GM18526 (cell line): ENCODE measurements around the gene UQCC2.

ENCODE experiments used
- POLR2A ChIP-seq: IDR thresholded peaks from 3 replicates; pipeline ENCODE4 v1.6.1; 2011; ENCODE audit not compliant: insufficient read length; ENCODE audit errors: extremely low read depth

UQCC2 gene

DNA sequence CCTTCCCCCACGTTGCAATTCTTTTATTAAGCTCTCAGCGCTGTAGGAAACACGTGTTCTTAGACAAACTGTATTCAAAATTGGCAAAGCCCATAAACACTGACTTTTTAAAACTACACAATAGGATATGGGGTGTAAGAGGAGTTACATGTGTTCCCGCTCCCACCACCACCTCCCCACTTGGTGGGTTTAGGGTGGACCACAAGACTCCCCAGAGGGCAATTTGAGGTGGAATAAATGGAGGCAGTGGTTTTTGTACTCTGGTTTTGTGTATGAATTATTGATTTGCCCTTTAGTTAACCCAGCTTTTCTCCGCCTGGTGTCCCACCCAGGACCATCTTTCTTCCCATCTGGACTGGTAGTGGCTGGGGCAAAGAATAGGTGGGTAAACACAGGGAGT is 3.7 kb downstream of the UQCC2 start:
- TF ChIP-seq POLR2A: no peak

DNA sequence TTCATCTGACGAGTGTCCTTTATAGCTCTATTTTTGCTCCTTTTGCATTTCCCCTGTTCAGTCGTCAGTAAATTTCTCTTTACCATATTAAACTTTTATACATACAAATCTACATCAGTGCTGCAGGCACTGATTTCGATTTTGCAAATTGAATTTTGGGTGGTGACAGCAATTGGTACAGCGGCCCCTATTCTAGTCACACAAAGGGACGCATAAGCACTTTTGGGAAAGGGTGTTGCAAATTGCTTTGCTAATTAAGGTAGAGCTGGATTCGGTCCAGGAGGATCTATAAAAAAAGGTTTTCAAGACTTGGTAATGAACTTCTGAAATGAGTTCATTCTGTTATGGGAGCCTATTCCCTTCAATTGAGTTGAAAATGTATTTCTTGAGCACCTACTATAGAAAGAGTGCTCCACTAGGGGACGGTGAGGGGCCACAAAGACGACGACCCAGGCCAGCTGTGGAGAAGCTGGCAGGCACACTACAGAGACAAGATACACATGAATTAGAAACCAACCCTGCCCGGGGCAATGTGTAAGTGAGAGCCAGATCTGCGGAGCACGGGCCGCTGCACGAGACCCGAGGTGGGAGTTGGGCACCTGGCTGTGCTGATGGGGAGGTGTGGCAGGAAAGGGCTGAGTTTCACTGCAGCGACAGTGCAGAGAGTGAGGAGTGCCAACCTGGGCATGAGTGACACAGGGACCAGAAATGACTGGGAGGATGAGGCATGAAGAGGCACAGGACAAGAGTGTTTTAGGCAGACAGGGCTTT is 5.4 kb downstream of the UQCC2 start:
- no peak for TF ChIP-seq POLR2A

DNA sequence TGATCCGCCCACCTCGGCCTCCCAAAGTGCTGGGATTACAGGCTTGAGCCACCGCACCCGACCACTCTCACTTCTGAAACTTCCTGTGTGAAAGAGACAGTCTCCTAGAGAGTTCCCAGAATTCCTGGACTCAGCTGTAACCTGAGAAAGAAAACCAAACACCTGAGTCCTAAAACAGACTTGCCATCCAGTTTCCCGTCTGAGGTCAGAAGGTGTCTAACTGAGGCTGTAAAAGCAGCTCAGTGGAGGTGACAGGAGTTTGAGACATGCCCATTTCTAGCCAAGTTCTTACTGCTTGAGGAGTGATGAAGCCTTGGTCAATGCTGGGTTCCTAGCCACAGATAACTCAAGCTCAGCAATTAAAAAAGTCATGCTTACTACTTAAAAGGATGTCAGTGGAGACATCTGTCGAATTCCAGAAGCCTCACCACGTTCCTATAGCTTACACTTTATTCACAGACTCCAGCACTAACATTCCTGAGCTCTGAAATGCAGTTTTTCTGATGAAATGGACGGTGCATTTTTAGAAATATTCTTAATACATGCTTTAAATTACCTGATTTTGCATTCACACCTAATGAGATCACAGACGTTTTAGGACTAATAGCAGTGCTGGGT is 6.1 kb downstream of the UQCC2 start:
- no peak for TF ChIP-seq POLR2A

DNA sequence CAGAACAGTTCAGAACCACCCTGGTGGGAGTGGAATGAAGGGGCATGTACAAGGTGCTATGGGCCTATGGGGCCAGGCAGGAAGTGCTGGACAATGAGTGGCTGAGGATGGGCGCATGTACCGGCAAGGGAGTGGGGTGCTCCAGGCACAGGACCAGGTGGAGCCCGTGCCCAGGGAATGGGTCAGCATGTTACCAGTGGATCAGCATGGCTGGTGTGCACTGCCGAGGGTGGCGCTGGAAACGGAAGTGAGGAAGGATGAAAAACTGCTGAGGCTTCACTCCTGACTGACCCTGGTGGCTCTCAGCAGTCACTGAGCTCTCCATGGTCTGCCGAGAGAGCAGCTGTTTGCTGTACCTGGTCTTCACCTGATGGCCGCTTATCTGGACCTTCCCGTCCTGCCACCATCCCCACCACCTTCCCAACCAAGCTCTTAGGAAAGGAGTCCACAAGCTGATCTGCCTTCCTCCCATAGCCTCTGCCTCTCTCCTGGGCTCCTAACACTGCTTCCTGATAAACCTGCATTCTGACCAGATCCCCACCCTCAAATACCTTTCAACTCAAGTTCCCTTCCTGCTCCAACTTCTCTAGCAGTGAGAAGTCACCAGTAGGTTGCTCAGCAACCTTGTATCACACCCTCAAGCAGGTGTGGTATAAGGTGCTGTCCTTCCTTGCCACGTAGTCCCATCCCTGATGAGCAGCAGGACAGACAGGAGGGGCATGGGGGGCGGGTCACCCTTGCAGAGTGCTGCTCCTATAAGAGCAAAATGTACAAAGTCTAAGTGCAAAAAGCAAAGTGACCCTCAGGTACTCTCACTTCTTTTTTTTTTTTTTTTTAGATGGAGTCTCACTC is 7.1 kb downstream of the UQCC2 start:
- TF ChIP-seq POLR2A: no peak

DNA sequence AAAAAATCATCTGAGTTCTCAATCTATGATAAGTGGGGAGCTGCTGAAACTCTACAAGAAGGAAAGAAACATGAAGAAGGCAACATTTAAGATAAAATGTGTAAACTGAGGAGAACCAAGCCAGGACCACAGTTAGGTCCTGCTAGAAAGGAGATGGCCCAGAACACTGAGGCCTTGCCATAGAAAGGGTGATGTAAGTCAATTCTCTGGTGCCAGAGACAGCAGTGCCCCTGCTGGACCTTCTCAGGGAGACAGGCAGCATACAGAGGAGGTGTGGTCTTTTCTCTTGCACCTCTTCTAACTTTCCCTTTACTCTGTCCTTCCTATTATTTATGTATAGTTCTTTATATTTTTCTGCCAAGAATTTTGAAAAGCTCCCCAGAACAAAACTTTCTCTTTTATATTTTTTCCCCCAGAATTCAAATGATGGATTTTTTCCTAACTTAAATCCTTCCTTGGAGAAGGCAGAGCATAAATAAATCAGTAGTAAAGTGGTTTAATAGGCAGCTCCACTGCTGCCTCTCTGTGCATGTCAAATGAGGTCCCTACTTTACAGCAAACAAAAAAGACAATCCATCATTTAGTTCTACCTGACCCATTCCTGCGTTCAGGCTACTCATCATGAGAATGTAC is 9.0 kb downstream of the UQCC2 start:
- no peak for TF ChIP-seq POLR2A

DNA sequence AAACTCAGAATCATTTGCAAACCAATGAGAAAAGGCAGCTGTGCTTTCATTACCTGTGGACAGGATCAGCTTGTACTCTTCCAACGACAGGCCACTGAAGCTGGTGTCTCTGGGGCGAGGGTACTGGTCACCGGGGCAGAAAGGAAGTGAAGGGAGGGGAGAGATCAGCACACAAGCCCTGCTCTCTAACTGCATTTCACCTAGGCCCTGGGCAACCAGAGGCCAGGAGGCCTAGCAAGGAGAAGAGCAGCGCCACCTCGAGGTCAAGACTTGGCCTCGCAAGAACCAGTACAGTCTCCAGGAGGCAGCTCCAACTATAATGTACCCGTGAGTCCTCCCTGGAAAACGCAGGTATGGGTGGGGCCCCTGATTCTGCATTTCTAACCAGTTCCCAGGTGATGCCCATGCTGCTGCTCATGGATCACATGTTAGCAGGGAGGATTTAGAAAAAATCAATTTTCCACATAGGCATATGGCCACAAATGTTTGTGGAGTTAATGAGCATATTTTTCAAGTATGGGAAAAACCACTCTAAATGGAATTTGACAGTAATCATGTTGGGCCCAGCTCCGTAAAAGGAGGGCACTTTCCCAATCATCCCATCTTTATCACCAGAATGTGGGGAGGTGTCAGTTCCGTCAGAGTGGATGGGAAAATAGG is 11.0 kb downstream of the UQCC2 start:
- no peak for TF ChIP-seq POLR2A

DNA sequence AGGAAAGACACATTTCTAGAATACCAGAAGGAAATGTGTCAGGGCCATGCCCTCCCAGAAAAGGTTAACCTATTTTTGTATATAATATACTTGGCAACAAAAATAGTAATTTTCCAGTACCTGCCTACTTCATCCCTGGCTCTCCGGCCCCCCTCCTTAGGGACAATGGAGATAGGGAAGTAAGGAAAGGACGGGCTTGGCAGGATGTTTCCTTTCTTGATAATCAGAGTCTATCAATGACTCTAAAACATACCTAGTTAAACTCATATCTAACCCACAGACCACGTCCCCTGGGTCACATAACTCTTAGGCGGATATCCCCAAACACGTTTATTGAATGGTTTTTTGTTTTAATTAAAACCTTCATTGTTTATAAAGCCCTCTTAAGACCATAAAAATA is 11.8 kb downstream of the UQCC2 start:
- no peak for TF ChIP-seq POLR2A

DNA sequence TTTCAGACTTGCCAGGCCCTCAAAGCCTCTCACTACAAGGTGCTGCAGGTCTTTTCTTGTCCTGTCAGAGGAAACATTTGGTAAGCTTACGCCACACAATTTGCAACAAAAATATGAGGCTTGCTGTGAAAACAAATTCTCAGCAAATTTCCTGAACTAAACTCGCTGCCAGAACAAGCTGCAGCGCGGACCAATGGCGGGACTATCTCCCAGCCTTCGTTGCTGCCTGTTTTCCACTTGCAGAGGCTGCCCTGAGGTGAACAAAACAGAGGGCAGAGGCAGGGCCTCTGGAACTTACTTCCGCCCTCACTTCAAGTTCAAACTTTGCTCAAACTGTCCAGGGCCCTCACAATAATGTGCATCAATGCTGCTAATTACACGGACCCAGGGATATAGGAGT is 12.4 kb downstream of the UQCC2 start:
- no peak for TF ChIP-seq POLR2A

DNA sequence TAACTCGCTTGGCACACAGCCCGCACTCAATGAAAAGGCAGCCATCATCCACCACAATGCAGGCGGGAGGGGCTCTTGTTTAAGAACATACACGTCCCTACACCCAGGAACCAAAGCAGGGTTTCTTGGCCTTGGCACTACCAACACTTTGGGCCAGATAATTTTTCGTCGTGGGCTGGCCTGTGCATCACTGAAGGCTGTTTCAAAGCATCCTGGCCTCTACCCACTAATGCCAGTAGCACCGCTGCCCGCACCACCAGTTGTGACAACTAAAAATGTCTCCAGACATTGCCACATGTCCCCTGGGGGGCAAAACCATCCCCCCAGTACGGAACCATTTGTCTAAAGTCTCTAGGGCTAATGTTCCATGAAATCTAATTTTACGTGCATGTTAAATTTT is 13.0 kb downstream of the UQCC2 start:
- no peak for TF ChIP-seq POLR2A

DNA sequence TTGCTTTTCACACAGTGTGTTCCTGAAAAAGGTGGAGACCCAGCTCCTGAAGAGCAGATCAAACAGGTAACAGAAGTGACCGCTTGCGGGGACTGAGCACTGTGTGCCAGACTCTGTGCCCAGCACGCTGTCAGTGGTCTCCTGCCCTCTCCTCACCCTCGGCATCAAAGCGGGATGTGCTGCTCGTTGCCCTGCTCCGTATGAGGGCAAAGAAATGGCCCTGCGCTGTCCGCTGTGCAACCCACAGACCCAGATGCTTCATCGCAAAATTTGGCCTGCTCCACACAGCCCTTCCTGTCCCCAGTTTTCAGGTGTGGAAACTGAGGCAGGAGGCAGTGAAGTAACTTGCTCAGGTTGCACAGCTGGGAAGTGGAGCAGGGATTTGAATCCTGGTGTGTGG is 13.7 kb downstream of the UQCC2 start:
- TF ChIP-seq POLR2A: no peak

DNA sequence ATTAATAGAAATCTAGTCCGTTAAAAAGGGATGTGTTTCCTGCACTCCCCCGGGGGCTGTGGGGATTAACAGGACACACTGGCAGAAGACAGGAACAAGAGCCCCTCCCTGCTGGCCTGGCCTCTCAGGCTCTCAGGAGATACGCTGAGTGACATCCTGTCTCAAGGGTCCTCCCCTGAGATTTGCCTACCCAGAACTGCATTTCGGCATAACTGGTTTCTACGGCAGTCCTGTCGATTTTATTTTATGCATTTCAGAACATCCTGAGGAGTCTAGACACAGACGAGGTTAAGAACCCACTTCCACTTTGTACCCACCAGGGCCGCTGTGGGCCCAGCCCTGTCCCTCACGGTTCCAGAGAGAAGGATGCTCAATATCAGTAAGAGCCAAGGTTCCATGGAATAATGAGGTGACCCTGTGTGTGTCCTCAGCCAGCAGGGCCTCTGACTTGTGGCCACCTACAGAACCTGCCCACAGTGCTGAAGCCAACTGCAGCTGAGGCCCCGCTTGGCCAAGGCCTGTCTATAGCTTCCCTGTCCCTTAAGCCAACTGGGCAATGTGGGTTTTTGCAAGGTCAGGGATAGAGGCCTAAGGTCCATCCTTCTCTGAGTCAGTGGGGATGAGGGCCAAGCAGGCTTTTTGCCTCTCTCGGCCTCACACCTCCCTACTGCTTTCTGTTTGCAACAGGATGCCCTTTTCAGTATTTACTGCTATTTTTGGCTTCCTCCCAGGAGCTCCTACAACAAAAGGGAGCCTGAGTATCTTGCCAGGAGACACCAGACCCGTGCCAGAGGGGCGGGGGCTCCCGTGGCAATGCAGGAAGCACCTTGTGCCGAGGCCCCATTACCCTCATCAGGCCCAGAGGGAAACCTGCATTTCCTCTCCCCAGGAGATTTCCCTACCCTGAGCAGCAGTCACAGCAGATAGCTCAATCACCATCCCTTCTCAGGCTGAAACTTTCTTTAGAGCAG is 14.7 kb downstream of the UQCC2 start:
- TF ChIP-seq POLR2A: no peak

DNA sequence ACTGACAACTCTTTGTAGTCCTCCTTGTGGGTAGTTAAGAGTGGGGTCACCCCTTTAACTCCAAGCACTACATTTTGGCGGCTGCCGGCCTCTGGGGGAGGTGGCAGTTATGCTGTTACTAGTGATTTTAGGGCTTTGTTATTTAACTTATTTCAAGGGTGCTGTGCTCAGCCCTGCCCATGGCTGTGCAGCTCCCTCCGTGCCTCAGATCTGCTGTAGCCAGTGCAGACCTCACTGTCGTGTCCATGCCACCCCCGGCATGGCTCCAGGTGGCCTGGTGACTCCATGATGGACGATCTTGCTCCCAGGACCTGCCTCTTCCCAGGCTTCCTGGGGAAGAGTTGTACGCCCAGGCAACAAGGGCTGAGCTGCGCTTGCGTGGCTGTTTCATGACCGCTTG is 15.4 kb downstream of the UQCC2 start:
- no peak for TF ChIP-seq POLR2A

DNA sequence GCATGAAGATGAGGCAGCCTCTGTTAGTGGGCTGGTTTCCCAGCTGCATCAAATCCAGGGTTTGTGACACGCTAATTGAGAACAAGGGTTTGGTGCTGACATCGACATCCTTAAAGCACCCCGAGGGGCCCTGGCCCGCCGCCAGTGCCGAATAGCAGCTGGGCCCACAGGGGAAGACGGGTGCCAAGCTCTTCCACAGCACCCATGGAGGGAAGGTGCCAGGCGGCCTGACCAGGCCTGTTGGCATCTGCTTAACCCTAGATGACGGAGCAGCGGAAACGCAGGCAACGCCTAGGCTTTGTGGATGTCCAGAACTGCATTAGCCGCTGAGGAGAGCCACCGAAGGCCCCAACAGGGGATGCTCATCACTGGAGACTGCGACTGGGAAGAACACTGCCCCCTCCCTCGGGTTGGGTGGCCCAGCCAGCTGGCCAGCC is 16.0 kb downstream of the UQCC2 start:
- TF ChIP-seq POLR2A: no peak

DNA sequence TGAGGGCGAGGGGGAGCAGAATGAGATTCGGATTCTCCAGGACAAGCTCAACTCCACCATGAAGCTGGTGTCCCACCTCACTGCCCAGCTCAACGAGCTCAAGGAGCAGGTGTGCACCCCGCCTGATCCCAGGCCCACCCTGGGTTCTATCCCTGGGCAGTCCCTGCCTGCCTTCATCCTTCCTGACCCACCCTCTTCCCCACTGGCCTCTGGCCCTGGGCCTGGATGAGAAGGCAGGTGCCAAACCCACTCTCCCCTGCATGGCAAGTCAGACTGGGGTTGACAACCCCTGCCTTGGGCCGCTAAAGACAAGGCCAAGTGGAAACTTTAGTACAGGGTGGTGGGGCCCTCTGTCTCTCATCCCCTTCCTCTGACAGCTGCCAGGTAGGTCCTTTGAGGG is 16.5 kb downstream of the UQCC2 start:
- no peak for TF ChIP-seq POLR2A
